ENCODE data around the gene NECTIN1.
"Not testable (repeated sequence)": the region's sequence is repeated elsewhere in the genome, so short reads cannot be mapped to it uniquely, and the experiment has no call there.

NECTIN1 gene

DNA sequence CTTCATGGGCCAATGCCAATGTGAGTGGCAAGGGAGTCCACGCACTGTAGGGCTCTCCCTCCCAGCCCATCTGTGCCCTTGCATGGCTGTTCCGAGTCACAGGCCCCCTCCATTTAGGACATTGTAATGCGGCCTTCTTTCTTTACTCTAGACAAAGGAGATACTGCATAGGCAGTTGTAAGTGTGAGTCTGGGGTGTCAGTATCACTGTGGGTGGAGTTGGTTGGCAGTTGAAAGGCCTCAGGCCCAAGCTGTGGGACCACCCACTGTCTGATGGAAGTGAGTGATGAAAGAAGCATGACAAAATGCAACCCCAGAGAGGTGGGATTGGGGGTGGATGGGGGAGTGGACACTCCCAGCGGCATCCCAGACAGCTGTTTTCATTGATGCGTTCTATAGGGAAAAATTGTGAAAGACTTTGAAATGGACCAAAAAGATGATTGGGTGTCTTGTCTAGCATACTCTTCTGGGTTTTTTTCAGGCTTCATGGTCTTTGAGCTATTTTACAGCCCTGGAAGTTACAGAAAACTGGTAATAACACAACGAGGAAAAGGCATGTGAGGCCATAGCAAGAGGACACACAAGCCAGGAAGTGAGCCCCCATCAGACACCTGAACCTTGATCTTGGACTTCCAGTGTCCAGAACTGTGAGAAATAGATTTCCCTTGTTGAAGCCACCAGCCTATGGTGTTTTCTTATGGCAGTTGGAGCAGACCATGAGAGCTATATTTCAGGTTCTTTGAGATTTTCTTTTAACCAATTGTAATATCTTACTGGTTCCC, 114.6 kb downstream of the NECTIN1 start:
- no peak for DNase-seq

DNA sequence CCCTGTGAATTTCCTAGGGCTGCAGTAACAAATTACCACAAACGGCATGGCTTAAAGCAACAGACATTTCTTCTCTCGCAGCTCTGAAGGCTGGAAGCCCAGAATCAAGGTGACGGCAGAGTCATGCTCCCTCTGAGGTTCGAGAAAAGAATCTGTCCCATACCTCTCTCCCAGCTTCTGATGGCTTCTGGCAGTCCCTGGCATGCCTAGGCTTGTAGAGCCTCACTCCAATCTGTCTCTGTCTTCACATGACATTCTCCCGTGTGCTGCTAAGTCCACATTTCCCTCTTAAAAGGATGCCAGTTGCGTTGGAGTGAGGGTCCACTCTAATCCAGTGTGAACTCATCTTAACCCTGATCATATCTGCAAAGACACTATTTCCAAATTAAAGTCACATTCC, 116.2 kb downstream of the NECTIN1 start:
- DNase-seq = no peak

DNA sequence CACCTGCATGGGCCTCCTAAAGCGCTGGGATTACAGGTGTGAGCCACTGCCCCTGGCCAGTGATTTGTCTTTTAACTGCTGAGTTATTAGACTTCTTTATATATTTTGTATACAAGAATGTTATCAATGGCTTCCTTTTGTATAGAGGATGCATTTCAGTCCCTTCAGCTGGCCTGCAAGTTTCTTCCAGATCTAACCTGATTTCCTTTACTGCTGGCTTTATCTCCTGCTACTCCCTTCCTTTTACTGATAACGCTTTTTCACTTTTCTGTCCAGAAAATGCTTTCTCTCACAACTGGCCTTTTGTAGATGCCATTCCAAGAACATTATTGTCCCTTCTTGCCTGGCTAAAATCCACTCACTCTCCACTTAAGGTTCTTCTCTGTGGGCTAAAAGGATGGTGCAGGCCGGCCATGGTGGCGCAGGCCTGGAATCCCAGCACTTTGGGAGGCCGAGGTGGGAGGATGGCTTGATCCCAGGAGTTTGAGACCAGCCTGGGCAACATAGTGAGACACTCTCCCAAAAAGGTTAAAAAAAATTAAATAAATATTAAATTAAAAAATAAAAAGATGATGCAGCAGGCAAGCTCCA, 118.1 kb downstream of the NECTIN1 start:
- DNase-seq = no peak

DNA sequence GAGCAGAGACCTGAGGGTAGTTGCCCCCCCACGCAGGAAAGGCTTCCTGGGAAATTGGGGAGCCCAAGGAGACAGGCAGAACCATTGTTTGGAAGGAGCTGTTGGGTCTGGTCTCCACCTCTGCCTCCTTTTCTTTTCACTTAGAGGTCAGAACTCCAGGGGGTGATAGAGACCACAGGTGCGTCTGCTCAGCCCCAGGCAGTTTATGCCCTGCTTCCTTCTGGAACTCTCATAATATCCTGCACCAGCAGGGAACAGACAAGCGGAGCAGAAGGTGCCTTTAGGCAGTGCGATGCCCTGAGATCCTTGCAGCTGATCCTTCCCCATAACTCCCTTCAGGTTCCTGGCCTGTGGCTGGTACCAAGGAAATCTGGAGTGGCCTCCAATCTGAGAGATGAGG, 120.2 kb downstream of the NECTIN1 start:
- no peak for DNase-seq

DNA sequence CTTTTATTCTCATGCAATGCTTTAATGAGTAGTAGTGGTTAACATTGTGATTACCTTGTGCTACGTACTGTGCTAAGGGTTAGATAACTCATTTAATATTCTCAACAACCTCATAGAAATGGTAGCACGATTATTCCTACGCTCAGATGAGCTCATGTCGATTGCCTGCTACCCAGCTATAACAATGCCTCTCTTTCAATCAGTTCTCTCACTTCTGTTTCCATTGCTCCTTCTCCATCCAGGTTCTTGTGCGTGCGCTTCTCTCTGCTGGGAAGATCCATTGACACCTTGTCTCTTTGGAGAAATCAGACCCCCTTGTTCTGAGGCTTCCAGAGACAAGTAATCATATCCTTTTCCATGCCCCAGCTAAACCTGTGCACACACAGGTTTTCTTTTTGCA, 120.8 kb downstream of the NECTIN1 start:
- no peak for DNase-seq

DNA sequence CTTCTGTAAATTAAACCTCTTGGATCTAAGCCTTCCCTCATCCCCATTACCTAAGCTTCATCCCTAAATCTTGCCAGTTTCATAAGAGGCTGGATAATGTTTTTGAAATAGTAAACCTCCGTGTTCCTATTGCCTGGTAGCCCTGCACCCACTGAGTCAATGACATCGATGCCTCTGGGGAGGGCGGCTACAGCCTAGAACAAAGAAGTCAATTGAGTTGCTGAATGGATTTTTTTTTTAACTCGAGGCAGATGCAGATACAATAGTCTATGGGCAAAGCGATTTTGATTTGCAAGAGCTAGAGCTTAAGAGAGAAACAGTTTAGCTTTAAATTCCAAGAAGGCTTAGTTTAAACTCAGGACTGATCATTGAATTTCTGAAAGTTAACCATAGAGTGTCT, 121.3 kb downstream of the NECTIN1 start:
- DNase-seq = no peak

DNA sequence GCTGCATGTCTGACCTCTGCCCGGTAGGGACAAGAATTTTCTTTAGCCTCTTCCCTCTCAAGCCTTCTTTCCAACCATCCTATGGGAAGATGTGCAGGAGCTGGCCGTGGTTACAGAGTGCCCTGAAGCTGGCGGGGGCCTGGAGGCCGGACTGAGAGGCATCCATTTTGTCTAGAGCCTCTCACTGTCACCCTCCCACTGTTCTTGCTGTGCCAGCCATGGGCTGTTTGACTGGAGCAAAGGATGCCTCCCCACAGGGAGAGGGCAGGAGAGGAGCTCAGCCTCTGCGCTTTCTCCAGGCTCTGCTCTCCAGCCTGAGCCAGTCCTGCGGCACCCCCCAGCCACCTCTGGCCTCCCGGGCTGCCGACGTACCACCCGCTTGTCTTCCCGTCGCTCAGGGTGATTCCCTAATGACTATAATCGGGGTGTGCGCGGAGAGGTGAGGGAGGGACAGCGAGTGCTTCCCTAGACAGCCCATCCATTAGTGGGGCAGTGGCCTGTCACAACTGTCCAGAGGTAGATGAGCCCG, 123.8 kb downstream of the NECTIN1 start:
- no peak for DNase-seq

DNA sequence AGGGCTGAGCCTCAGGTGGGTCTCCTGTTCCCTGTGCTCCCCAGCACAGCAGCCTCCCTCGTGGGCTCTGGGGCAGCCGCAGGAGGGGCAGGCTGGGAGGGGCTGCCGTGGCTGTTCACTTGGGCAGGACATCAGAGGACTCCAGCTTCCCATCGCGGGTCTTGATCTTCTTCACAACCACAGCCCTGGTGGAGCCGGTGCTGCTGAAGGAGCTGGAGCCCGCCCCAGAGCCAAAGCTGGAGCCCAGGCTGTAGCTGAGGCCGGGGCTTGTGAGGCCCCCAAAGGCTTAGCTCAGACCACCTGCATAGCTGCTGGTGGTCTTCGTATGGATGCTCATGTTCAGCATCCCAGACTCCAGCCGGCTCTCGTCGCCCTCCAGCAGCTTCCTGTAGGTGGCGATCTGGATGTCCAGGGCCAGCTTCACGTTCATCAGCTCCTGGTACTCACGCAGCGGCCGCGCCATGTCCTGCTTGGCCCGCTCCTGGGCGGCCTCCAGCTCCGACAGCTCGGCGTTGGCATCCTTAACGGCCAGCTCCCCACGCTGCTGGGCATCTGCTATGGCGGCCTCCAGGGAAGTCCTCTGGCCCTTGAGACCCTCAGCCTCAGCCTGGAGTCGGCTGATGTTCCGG, 126.1 kb downstream of the NECTIN1 start:
- no peak for DNase-seq

DNA sequence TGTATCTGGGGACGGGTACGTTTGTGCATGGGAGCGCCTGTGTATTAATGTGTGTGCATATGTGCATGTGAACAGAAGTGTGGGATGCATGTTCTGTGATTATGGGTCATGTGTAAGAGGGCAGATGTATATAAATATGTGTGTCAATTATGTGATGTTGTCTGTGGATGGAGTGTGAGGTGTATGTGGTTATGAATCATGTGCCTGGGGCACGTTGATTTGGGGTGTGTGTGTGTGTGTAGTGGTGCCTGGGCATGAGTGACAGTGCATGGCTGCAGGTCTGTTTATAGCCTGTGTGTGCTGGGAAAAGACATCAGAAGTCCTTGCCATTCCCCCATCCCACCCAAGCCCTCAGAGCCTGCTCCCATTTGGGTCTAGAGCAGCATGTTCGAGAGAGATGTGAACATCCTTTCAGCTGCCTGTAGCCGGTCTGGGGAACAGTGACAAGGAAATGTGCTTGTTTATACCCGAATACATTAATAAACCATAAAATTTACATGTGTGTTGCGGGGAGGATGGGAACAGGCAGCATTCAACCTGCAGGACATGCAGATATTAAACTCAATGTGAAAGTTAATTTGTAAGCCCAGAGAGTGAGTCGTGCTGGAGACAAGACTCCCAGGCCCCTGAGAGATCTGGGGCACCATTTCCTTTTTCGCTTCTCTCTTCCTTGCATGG, 129.0 kb downstream of the NECTIN1 start:
- DNase-seq = no peak

DNA sequence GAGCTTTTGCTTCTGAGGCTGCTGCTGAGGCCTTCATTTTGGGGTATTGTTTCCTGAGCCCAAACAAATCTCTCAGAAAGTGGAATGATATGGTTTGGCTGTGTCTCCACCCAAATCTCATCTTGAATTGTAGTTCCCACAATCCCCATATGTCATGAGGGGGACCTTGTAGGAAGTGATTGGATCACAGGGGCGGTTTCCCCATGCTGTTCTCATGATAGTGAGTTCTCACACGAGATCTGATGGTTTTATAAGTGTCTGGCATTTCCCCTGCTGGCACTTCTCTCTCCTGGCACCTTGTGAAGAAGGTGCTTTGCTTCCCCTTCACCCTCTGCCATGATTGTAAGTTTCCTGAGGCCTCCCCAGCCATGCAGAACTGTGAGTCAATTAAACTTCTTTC, 133.1 kb downstream of the NECTIN1 start:
- not testable (repeated sequence) for DNase-seq

DNA sequence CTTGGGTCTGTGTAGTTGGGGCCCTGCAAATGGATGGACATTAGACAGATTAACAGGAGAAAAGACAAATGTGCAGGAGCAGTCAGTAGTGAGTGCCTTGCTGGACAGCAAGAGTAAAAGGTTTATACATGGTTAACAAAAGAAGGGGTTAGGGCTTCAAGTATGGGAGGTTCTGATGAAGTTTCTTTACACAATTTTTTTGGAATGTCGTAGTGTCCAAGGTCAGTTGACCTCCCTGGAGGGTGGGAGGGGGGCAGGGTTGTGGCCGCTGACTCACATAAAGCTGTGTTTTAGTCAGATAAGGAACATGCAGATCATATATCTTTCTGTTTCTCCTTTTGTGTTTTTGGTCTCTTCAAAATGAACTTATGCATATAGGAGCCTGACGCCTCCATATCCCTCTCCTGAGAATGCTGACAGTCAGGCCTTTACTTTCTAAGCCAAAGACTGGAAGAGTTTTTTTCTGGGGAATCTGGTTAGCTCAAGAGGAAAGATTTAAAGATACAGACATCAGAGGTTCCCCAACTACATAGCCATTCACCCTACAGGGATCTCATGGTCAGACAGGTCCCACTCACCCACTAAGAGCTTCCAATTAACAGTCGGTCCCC, 134.3 kb downstream of the NECTIN1 start:
- DNase-seq = no peak

DNA sequence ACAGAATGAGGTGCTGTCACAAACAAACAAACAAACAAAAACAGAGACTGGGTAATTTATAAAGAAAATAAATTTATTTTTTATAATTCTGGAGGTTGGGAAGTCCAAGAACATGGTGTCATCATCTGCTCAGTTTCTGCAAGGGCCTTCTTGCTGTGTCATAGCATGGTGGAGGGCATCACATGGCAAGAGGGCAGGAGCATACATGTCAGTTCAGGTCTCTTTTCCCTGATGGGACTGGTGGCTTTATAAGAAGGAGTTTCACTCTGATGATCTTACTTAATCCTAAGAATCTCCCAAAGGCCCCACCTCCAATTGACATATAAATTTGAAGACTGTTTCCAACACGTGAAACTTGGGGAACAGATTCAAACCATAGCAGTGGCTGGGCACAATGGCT, 135.7 kb downstream of the NECTIN1 start:
- no peak for DNase-seq

DNA sequence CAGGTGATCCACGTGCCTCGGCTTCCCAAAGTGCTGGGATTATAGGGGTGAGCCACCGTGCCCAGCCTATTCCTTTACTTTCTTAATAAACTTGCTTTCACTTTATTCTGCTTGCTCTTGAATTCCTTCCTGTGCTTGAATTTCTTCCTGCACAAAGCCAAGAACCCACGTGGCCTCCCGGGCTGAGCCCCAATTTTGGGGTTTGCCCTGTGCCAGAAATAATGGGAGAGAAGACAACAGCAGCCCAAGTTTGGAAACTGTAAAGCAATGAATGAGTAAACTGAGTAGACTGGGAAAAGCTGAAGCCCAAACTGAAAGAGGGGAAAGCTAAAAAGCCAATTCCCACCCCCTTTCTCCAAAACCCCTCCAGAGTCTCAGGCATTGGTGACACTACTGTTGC, 136.4 kb downstream of the NECTIN1 start:
- DNase-seq = no peak

DNA sequence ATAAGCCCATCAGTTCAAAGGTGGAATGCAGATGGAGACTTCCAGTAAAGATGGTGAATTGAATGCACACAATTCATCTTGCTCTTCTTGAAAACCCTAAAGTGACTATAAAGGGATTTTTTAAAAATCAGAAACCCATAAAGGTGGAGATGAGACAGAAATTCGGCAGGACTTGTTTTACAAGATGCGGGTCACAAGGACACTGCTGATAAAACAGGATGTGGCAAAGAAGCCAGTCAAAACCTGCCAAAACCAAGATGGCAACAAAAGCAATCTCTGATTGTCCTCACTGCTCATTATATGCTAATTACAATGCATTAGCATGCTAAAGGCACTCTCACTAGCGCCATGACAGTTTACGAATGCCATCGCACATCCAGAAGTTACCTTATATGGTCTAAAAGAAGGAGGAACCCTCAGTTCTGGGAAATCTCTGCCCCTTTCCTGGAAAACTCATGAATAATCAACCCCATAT, 137.1 kb downstream of the NECTIN1 start:
- DNase-seq = no peak

DNA sequence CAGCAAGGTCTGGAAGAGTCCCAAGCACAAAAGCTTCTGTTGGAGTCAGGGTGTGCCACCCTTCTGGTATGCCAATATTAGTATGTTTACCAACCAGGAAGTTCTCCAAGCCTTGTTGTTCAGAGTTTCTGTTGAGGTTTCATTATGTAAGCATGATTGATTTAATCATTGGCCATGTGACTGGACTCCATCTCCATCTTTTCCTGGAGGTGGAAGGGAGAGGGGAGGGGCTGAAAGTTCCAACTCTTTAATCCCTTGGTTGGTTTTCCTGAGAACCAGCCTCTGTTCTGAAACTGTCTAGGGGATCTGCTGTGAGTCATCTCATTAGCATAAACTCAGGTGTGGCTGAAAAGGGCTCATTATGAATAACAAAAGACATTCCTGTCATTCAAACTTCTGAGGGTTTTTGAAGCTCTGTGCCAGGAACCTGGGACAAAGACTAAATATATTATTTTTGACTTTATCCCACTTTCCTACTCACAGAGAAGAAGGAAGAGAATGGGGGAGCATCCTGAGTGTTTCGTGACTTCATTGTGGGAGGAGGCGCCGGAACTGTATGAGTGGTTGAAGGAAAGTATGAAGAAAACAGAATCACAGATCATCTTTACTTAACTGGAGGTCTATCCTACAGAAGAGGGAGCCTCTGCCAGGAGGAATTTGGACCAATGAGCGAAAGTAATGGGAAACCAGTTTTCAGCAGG, 138.2 kb downstream of the NECTIN1 start:
- DNase-seq = no peak

DNA sequence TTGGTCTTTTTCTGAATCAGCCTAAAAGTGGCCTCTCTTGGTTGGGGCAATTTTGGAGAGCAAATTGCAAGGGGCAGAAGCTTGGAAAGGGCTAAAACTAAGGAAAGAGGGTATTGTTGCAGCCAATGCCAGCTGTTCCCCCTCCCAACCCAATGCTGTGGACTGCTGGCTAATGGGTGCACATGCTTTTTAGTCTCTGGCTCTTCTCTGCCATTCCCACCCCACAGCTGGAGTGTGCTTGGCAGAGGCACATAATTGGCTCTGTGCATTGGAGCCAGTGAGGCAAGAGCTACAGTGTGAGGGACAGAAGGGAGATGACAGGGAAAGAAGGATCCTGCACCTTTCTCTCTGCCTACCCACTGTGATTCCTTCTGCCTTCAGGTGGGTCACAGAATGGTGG, 140.0 kb downstream of the NECTIN1 start:
- DNase-seq = no peak

Measured in NCI-H1105 (cell line).